B cell (primary cell): ENCODE results near the gene PHF19. TPM values are rescaled to one million over a fixed set of nuclear protein-coding genes. Genes with fewer than 3 reads are reported as not detected.

Experiments
- ATAC-seq: fragments of 200-7000 bp; cut with Tn5 transposase; one replicate; pipeline ENCODE4 v1.10.0; 2021; ENCODE audit warnings: low read depth, mild to moderate bottlenecking, moderate number of reproducible peaks, moderate library complexity
- CTCF ChIA-PET: fragments of 350-600 bp; sonication (Branson Sonifier 250); formaldehyde crosslinking; loops from one replicate; lab custom pipeline; 2021; ENCODE audit warnings: antibody characterized with exemption, inconsistent platforms; lab: Charles Lee
- POLR2A ChIA-PET: fragments of 350-600 bp; sonication (Branson Sonifier 250); formaldehyde crosslinking; loops from one replicate; lab custom pipeline; 2021; ENCODE audit warnings: antibody characterized with exemption; lab: Charles Lee
- DNase-seq: peaks from one replicate; pipeline ENCODE4 v3.0.0; 2013
- H2AFZ ChIP-seq: 2 replicates; pipeline ENCODE4 v1.6.1; 2012; ENCODE audit warnings: mild to moderate bottlenecking, low read depth, low read length; ENCODE audit not compliant: insufficient read depth, poor library complexity, severe bottlenecking
- H3K27ac ChIP-seq, 2 donors: 1 replicate in 1 of 2; 2 replicates in 1 of 2; pipeline ENCODE4 v1.5.1; 2012 to 2013; ENCODE audit warnings: low read length in 2 of 2, mild to moderate bottlenecking in 2 of 2, moderate library complexity in 1 of 2
- H3K27me3 ChIP-seq, 4 experiments: fragments of 200-600 bp in 1 of 4; sonication (generic) in 1 of 4; replicated peaks in 1 of 4; 1 replicate in 2 of 4; 2 replicates in 2 of 4; pipeline versions ENCODE4 v1.6.1 to v1.7.0; 2013 to 2016; ENCODE audit warnings: low read length in 3 of 4, mild to moderate bottlenecking in 2 of 4, mixed read lengths in 1 of 4, moderate library complexity in 1 of 4; ENCODE audit not compliant: insufficient read depth in 4 of 4, control insufficient read depth in 3 of 4; ENCODE audit errors: control extremely low read depth in 1 of 4
- H3K36me3 ChIP-seq, 2 experiments: replicated peaks in 1 of 2; 1 replicate in 1 of 2; 2 replicates in 1 of 2; pipeline versions ENCODE4 v1.6.1 to v1.7.1; 2013; ENCODE audit warnings: low read length in 1 of 2; ENCODE audit not compliant: insufficient read depth in 2 of 2, control insufficient read depth in 1 of 2; ENCODE audit errors: control extremely low read depth in 1 of 2, extremely low read depth in 1 of 2
- H3K4me1 ChIP-seq, 2 donors: fragments of 200-600 bp in 1 of 2; sonication (generic) in 1 of 2; 1 replicate in 1 of 2; 2 replicates in 1 of 2; pipeline versions ENCODE4 v1.5.1 to v1.6.1; 2013 to 2017; ENCODE audit warnings: low read length in 2 of 2; ENCODE audit not compliant: control insufficient read depth in 2 of 2, insufficient read depth in 2 of 2
- H3K4me2 ChIP-seq: replicated peaks from 2 replicates; pipeline ENCODE3; 2012; ENCODE audit warnings: mild to moderate bottlenecking, low read depth, low read length; ENCODE audit not compliant: poor library complexity, severe bottlenecking
- H3K4me3 ChIP-seq, 5 experiments: fragments of 200-600 bp in 1 of 5; sonication (generic) in 1 of 5; 1 replicate in 3 of 5; 2 replicates in 2 of 5; pipeline versions ENCODE4 v1.5.1 to v1.7.0; 2011 to 2016; ENCODE audit warnings: low read length in 4 of 5, mild to moderate bottlenecking in 4 of 5, low read depth in 2 of 5, control low read depth in 1 of 5, moderate library complexity in 1 of 5; ENCODE audit not compliant: insufficient read depth in 1 of 5; ENCODE audit errors: control extremely low read depth in 1 of 5, extremely low read depth in 1 of 5
- H3K79me2 ChIP-seq: fragments of 200-600 bp; sonication (generic); one replicate; pipeline ENCODE4 v1.6.0; 2016; ENCODE audit warnings: low read length; ENCODE audit not compliant: control insufficient read depth, insufficient read depth
- H3K9ac ChIP-seq: fragments of 200-600 bp; sonication (generic); 2 replicates; pipeline ENCODE4 v1.6.1; 2017; ENCODE audit warnings: mild to moderate bottlenecking, low read length, moderate library complexity
- H3K9me3 ChIP-seq, 3 donors: one replicate each; pipeline versions ENCODE4 v1.6.1 to v1.7.1; 2013; ENCODE audit warnings: low read length in 2 of 3; ENCODE audit not compliant: control insufficient read depth in 2 of 3, insufficient read depth in 1 of 3; ENCODE audit errors: control extremely low read depth in 1 of 3
- H4K20me1 ChIP-seq: 2 replicates; pipeline ENCODE4 v1.6.0; 2012; ENCODE audit warnings: mild to moderate bottlenecking, low read length; ENCODE audit not compliant: insufficient read depth, control insufficient read depth, poor library complexity, severe bottlenecking
- H3K27ac Mint-ChIP-seq: one replicate; pipeline ENCODE4 v1.8.0; 2021; ENCODE audit warnings: mixed read lengths
- H3K27me3 Mint-ChIP-seq: one replicate; pipeline ENCODE4 v1.8.0; 2021; ENCODE audit warnings: mixed read lengths
- H3K4me1 Mint-ChIP-seq: one replicate; pipeline ENCODE4 v1.8.0; 2021; ENCODE audit warnings: mixed read lengths
- H3K4me3 Mint-ChIP-seq: one replicate; pipeline ENCODE4 v1.8.0; 2021; ENCODE audit warnings: mixed read lengths
- H3K9me3 Mint-ChIP-seq: one replicate; pipeline ENCODE4 v1.8.0; 2022; ENCODE audit warnings: mixed read lengths; ENCODE audit not compliant: insufficient read depth
- CTCF ChIP-seq: fragments of 200-600 bp; IDR thresholded peaks from one replicate; pipeline ENCODE4 v1.8.0; 2022; ENCODE audit warnings: antibody characterized with exemption, mild to moderate bottlenecking
- EZH2 ChIP-seq: IDR thresholded peaks from 2 replicates; pipeline ENCODE4 v1.6.1; 2012; ENCODE audit warnings: borderline replicate concordance, low read depth, mild to moderate bottlenecking, moderate library complexity, low read length; ENCODE audit not compliant: insufficient read depth, poor library complexity, severe bottlenecking
- WGBS: methylation state at CpG from one replicate; pipeline ENCODE4 v1.1.5; 2013; ENCODE audit warnings: missing lambda C conversion rate; ENCODE audit not compliant: insufficient coverage; 5-methylcytosine and 5-hydroxymethylcytosine counted together
- intact Hi-C: fragments of 100-400 bp; cut with micrococcal nuclease; formaldehyde crosslinking; loops from one replicate; pipeline ENCODE4 v1.10.0; 2022
- polyA minus RNA-seq: library from RNA; depleted of rRNA, polyadenylated mRNA; stranded (reverse); fragments of >200 nt; gene quantifications from 2 replicates; pipeline ENCODE4 v1.2.3, GENCODE V29; 2012
- polyA plus RNA-seq: library from polyadenylated mRNA; depleted of rRNA; stranded (reverse); fragments of >200 nt; gene quantifications from 2 replicates; pipeline ENCODE4 v1.2.3, GENCODE V29; 2012
- total RNA-seq, 2 donors: library from RNA; stranded (reverse); fragments of 120-200 nt in 1 of 2; gene quantifications; 1 replicate in 1 of 2; 2 replicates in 1 of 2; pipeline versions ENCODE4 v1.2.3 to v1.2.4, GENCODE V29; 2013 to 2022

The PHF19 gene
- total RNA-seq (20.9 and 26.0 TPM in 2 replicates), polyA plus RNA-seq (17.0 and 26.5 TPM in 2 replicates), polyA minus RNA-seq (19.4 and 24.2 TPM in 2 replicates)
- total RNA-seq (2013) = 10.2 TPM

- H3K9me3 ChIP-seq = no peaks in the 10 kb centered on the region
- H3K4me3 Mint-ChIP-seq = peak within 1 kb of the TSS; percentile 98
- ChIA-PET POLR2A (interaction anchor here (0.8 to 1.0 kb wide), 2 partner anchors 55 to 60 kb away, joined by 3 to 5 read pairs; no protein-coding TSS in a partner anchor), CTCF (interaction anchor here (1.0 to 8.8 kb wide), 2 partner anchors 52 to 59 kb away, joined by 4 to 81 read pairs; no protein-coding TSS in a partner anchor)
- H3K79me2 ChIP-seq = no peaks in the 10 kb centered on the region
- H3K27me3 ChIP-seq = peaks cover 0 to 3% (median 0%) of the 10 kb centered on the region in 4 experiments
- peak within 1 kb of the TSS; percentile 97 for H3K4me2 ChIP-seq
- TF ChIP-seq EZH2 (no peak), CTCF (no peak)
- ATAC-seq (peak; percentile 5), DNase-seq (no peak)
- H3K27ac ChIP-seq = peak within 1 kb of the TSS; percentile 69 to 71
- peaks cover 40% of the 10 kb centered on the region for H3K4me1 Mint-ChIP-seq
- peak within 1 kb of the TSS; percentile 78 for H2AFZ ChIP-seq
- H3K27ac Mint-ChIP-seq = peak within 1 kb of the TSS; percentile 87
- intact Hi-C loops = loop anchor here (1.0 kb wide), 4 partner anchors 8 to 59 kb away; no protein-coding TSS in a partner anchor
- H3K9ac ChIP-seq = peak within 1 kb of the TSS; percentile 67
- 0% methylated on average over 28 of the region's 45 CpGs for WGBS
- peaks cover 13% of the 10 kb centered on the region for H3K27me3 Mint-ChIP-seq
- peaks cover 27 to 33% of the 10 kb centered on the region in 2 donors for H3K4me1 ChIP-seq
- peaks cover 0 to 3% of the 10 kb centered on the region in 2 experiments for H3K36me3 ChIP-seq
- H3K4me3 ChIP-seq = peak within 1 kb of the TSS; percentile 48 to 84 (median 70)
- H3K9me3 Mint-ChIP-seq = no peaks in the 10 kb centered on the region
- no peaks in the 10 kb centered on the region for H4K20me1 ChIP-seq
These were observed at the start of gene PHF19 for GRCh38 chr9:120876842-120877240. Gene PHF19, minus strand, starts transcription at chr9:120877188. Its CDS starts 2,447 bp downstream, at chr9:120874741.

GRCh38 chr9:120926397-120926928 lies 49.5 kb upstream of the PHF19 start, which contains the start of gene TRAF1:
Gene TRAF1, minus strand, starts transcription at chr9:120926796. Its CDS starts 721 bp downstream, at chr9:120926075.
- 23% methylated on average over 6 of the region's 6 CpGs for WGBS
- DNase-seq (peak; percentile 73), ATAC-seq (peak; percentile 26)
- ChIA-PET CTCF (interaction anchor here (1.3 kb wide), 1 partner anchor 10 kb away, joined by 4 read pairs; no protein-coding TSS in a partner anchor), POLR2A (interaction anchor here (0.5 to 2.0 kb wide), 2 partner anchors 34 to 35 kb away, joined by 7 to 8 read pairs; no protein-coding TSS in a partner anchor)
- Histone ChIP-seq H3K4me2 (peak within 1 kb of the TSS; percentile 98), H3K27ac (peak within 1 kb of the TSS; percentile 90 to 99), H3K4me1 (peaks cover 56 to 84% of the 10 kb centered on the region in 2 donors), H3K79me2 (peaks cover 4% of the 10 kb centered on the region), H3K36me3 (no peaks in the 10 kb centered on the region), H3K4me3 (no peak within 1 kb of the TSS), H2AFZ (peak within 1 kb of the TSS; percentile 14), H4K20me1 (no peaks in the 10 kb centered on the region), H3K27me3 (no peaks in the 10 kb centered on the region), H3K9ac (peak within 1 kb of the TSS; percentile 82), H3K9me3 (no peaks in the 10 kb centered on the region)
- no peaks in the 10 kb centered on the region for H3K9me3 Mint-ChIP-seq
- H3K4me3 Mint-ChIP-seq = peak within 1 kb of the TSS; percentile 80
- intact Hi-C loops = loop anchor here (5.0 kb wide), 1 partner anchor 146 kb away; the partner anchor contains the start of gene CNTRL
- H3K4me1 Mint-ChIP-seq = peaks cover 79% of the 10 kb centered on the region
- peak within 1 kb of the TSS; percentile 95 for H3K27ac Mint-ChIP-seq
- TF ChIP-seq CTCF = no peak
- TF ChIP-seq EZH2 = no peak
- H3K27me3 Mint-ChIP-seq = no peaks in the 10 kb centered on the region
